Neural progenitor cell (in vitro differentiated cells): ENCODE data around the gene NBAS. TPM values are rescaled to one million over a fixed set of nuclear protein-coding genes. Genes with fewer than 3 reads are reported as not detected.

Experiments
- DNase-seq: peaks from one replicate; pipeline ENCODE4 v3.0.0-alpha.2; 2016; ENCODE audit warnings: low spot score
- H2AFZ ChIP-seq: fragments of 200-600 bp; sonication (generic); replicated peaks from 2 replicates; pipeline ENCODE4 v1.6.1; 2016; ENCODE audit warnings: antibody characterized with exemption
- H3F3A ChIP-seq: fragments of 200-600 bp; sonication (generic); 2 replicates; pipeline ENCODE4 v1.6.1; 2016; ENCODE audit warnings: antibody characterized with exemption, low read depth
- H3K27ac ChIP-seq: fragments of 200-600 bp; sonication (generic); 2 replicates; pipeline ENCODE4 v1.5.1; 2016; ENCODE audit warnings: mild to moderate bottlenecking
- H3K27me3 ChIP-seq: fragments of 200-600 bp; sonication (generic); 2 replicates; pipeline ENCODE4 v1.6.1; 2016; ENCODE audit warnings: mild to moderate bottlenecking, moderate library complexity
- H3K36me3 ChIP-seq: fragments of 200-600 bp; sonication (generic); 2 replicates; pipeline ENCODE4 v1.5.1; 2016
- H3K4me1 ChIP-seq: fragments of 200-600 bp; sonication (generic); 2 replicates; pipeline ENCODE4 v1.6.1; 2016; ENCODE audit warnings: mixed run types
- H3K4me2 ChIP-seq: fragments of 200-600 bp; sonication (generic); 2 replicates; pipeline ENCODE4 v1.6.1; 2016
- H3K4me3 ChIP-seq: fragments of 200-600 bp; sonication (generic); 2 replicates; pipeline ENCODE4 v1.5.1; 2016
- H3K79me2 ChIP-seq: fragments of 200-600 bp; sonication (generic); 2 replicates; pipeline ENCODE4 v1.6.1; 2016; ENCODE audit warnings: low read depth
- H3K9ac ChIP-seq: fragments of 200-600 bp; sonication (generic); 2 replicates; pipeline ENCODE4 v1.6.1; 2016
- H3K9me3 ChIP-seq: fragments of 200-600 bp; sonication (generic); 2 replicates; pipeline ENCODE4 v1.5.1; 2016; ENCODE audit warnings: low read depth
- H4K20me1 ChIP-seq: fragments of 200-600 bp; sonication (generic); 2 replicates; pipeline ENCODE4 v1.6.1; 2016; ENCODE audit warnings: low read depth
- H3K27ac Mint-ChIP-seq: 3 replicates; pipeline ENCODE4 v1.8.0; 2021; ENCODE audit warnings: mixed read lengths
- H3K27me3 Mint-ChIP-seq: 2 replicates; pipeline ENCODE4 v1.8.0; 2022; ENCODE audit warnings: low read depth, mild to moderate bottlenecking, inconsistent platforms, moderate library complexity, mixed read lengths; ENCODE audit not compliant: insufficient read depth
- H3K36me3 Mint-ChIP-seq: 3 replicates; pipeline ENCODE4 v1.8.0; 2021; ENCODE audit warnings: mixed read lengths
- H3K4me1 Mint-ChIP-seq: 3 replicates; pipeline ENCODE4 v1.8.0; 2021; ENCODE audit warnings: mixed read lengths
- H3K4me3 Mint-ChIP-seq: 3 replicates; pipeline ENCODE4 v1.8.0; 2021; ENCODE audit warnings: mild to moderate bottlenecking, moderate library complexity, mixed read lengths
- H3K9me3 Mint-ChIP-seq: 3 replicates; pipeline ENCODE4 v1.8.0; 2020; ENCODE audit warnings: mixed read lengths
- CTCF ChIP-seq: fragments of 200-600 bp; sonication (generic); IDR thresholded peaks from 2 replicates; pipeline ENCODE4 v1.5.1; 2017; ENCODE audit warnings: antibody characterized with exemption, mild to moderate bottlenecking
- EZH2 ChIP-seq: fragments of 200-600 bp; sonication (generic); IDR thresholded peaks from 2 replicates; pipeline ENCODE4 v1.6.1; 2017; ENCODE audit warnings: antibody characterized with exemption, mild to moderate bottlenecking, moderate library complexity
- EZH2phosphoT487 ChIP-seq: fragments of 200-600 bp; sonication (generic); IDR thresholded peaks from 2 replicates; pipeline ENCODE4 v1.6.1; 2017; ENCODE audit warnings: antibody characterized with exemption
- total RNA-seq: library from RNA; depleted of rRNA; stranded (reverse); fragments of >200 nt; gene quantifications from 2 replicates; pipeline ENCODE4 v1.2.3, GENCODE V29; 2015; ENCODE audit warnings: low replicate concordance

NBAS gene
- total RNA-seq, 1 donor from 2014 or later = 58.0 TPM

GRCh38 chr2:15271941-15272542 lies 289.1 kb downstream of the NBAS start:
- no peaks in the 10 kb centered on the region for H3K9me3 ChIP-seq
- H3F3A ChIP-seq = no peaks in the 10 kb centered on the region
- no peaks in the 10 kb centered on the region for H3K27me3 Mint-ChIP-seq
- no peaks in the 10 kb centered on the region for H3K36me3 ChIP-seq
- DNase-seq = no peak
- H3K27me3 ChIP-seq = no peaks in the 10 kb centered on the region
- H3K4me1 ChIP-seq = no peaks in the 10 kb centered on the region
- no peak overlapping the region for H3K4me3 ChIP-seq
- no peaks in the 10 kb centered on the region for H3K9me3 Mint-ChIP-seq
- H4K20me1 ChIP-seq = no peaks in the 10 kb centered on the region
- H3K79me2 ChIP-seq = no peaks in the 10 kb centered on the region
- H3K9ac ChIP-seq = no peak overlapping the region
- H3K4me2 ChIP-seq = no peak overlapping the region
- peaks cover 5% of the 10 kb centered on the region for H3K4me1 Mint-ChIP-seq
- H3K36me3 Mint-ChIP-seq = peaks cover 12% of the 10 kb centered on the region
- no peak overlapping the region for H2AFZ ChIP-seq
- H3K4me3 Mint-ChIP-seq = no peak overlapping the region
- no peak overlapping the region for H3K27ac ChIP-seq
- no peak overlapping the region for H3K27ac Mint-ChIP-seq
- TF ChIP-seq CTCF (no peak), EZH2phosphoT487 (no peak), EZH2 (no peak)

GRCh38 chr2:15271276-15271675 lies 289.9 kb downstream of the NBAS start:
- H3K4me3 ChIP-seq = no peak overlapping the region
- peaks cover 5% of the 10 kb centered on the region for H3K4me1 Mint-ChIP-seq

GRCh38 chr2:15269043-15269442 lies 292.1 kb downstream of the NBAS start:
- H2AFZ ChIP-seq = no peak overlapping the region
- no peaks in the 10 kb centered on the region for H3K4me1 ChIP-seq
- no peak overlapping the region for H3K9ac ChIP-seq
- Mint-ChIP-seq H3K27ac (no peak overlapping the region), H3K36me3 (peaks cover under 1% of the 10 kb centered on the region), H3K4me3 (no peak overlapping the region), H3K27me3 (no peaks in the 10 kb centered on the region), H3K9me3 (no peaks in the 10 kb centered on the region), H3K4me1 (peaks cover 5% of the 10 kb centered on the region)
- no peak overlapping the region for H3K27ac ChIP-seq
- H3K4me2 ChIP-seq = no peak overlapping the region
- no peaks in the 10 kb centered on the region for H3K36me3 ChIP-seq
- DNase-seq = no peak
- H3K9me3 ChIP-seq = no peaks in the 10 kb centered on the region
- H3K79me2 ChIP-seq = no peaks in the 10 kb centered on the region
- no peaks in the 10 kb centered on the region for H4K20me1 ChIP-seq
- TF ChIP-seq EZH2phosphoT487 (no peak), CTCF (peak; percentile 21)
- H3F3A ChIP-seq = no peaks in the 10 kb centered on the region
- no peak overlapping the region for H3K4me3 ChIP-seq
- no peaks in the 10 kb centered on the region for H3K27me3 ChIP-seq

More at GRCh38 chr2:15271276-15271675, 289.9 kb downstream of the NBAS start:
- no peaks in the 10 kb centered on the region for H3K9me3 Mint-ChIP-seq
- Histone ChIP-seq H3K4me2 (no peak overlapping the region), H3K36me3 (no peaks in the 10 kb centered on the region), H3K27me3 (no peaks in the 10 kb centered on the region), H3F3A (no peaks in the 10 kb centered on the region), H3K4me1 (no peaks in the 10 kb centered on the region), H4K20me1 (no peaks in the 10 kb centered on the region), H3K79me2 (no peaks in the 10 kb centered on the region), H3K27ac (no peak overlapping the region), H2AFZ (no peak overlapping the region), H3K9me3 (no peaks in the 10 kb centered on the region), H3K9ac (no peak overlapping the region)
- H3K27me3 Mint-ChIP-seq = no peaks in the 10 kb centered on the region
- H3K4me3 Mint-ChIP-seq = no peak overlapping the region
- no peak for TF ChIP-seq EZH2
- TF ChIP-seq CTCF = no peak
- TF ChIP-seq EZH2phosphoT487 = no peak
- H3K36me3 Mint-ChIP-seq = peaks cover 12% of the 10 kb centered on the region
- no peak for DNase-seq
- no peak overlapping the region for H3K27ac Mint-ChIP-seq
